Midbrain (tissue), 1 donor: ENCODE data around the gene UGT1A3.

Experiments
- DNase-seq: peaks from one replicate; lab custom pipeline; 2025; lab: John Stamatoyannopoulos, UW

UGT1A3 gene

GRCh38 chr2:233758141-233758540 lies 29.3 kb downstream of the UGT1A3 start:
- DNase-seq, result no peak

GRCh38 chr2:233758849-233759248 lies 30.0 kb downstream of the UGT1A3 start:
- no peak for DNase-seq

- no peak for DNase-seq
Observed at GRCh38 chr2:233760043-233760442, 31.2 kb downstream of the UGT1A3 start, which contains the start of gene UGT1A1. Gene UGT1A1, plus strand, starts transcription at chr2:233760270. Its CDS starts 18 bp downstream, at chr2:233760288.

GRCh38 chr2:233761040-233761769 lies 32.4 kb downstream of the UGT1A3 start:
- no peak for DNase-seq

- DNase-seq, result no peak
Observed at GRCh38 chr2:233764264-233764663, 35.4 kb downstream of the UGT1A3 start.

- DNase-seq, result no peak
Observed at GRCh38 chr2:233764761-233765160, 35.9 kb downstream of the UGT1A3 start.

DNA sequence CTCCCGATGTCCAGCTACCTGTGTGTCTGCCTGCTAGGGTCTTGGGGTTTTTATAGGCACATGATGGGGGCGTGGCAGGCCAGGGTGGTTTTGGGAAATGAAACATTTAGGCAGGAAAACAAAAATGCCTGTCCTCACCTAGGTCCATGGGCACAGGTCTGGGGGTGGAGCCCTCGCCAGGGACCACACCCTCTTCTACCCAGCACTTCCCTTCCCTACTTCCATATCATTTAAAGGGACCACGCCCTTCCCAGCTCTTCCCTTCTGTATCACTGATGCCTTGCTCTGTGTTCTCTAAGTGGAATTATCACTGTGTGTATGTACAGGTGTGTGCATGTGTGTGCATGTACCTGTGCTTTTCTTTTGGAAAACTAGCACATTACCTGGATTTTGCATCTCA lies 37.6 kb downstream of the UGT1A3 start:
- DNase-seq, result no peak

GRCh38 chr2:233768076-233768475 lies 39.2 kb downstream of the UGT1A3 start:
- no peak for DNase-seq

DNA sequence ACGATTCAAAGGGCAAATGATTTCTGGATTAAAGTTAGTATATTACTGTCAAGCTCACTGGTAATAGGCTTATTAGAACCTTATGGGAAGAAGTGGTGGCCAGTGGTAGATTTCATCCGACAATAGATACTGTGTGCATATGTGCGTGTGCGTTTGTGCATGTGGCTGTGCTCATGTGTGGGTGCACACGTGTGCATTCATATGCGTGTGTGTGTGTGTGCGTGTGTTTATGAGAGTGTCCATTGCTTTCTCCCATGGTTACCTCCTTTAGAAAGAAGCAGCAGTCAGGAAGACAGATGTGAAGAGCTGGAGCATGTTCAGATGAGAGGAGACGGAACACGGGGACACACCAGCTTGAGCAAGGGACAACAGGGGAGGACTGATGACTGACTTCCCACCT lies 40.4 kb downstream of the UGT1A3 start:
- DNase-seq, result no peak

GRCh38 chr2:233772153-233772552 lies 43.3 kb downstream of the UGT1A3 start:
- DNase-seq, result no peak

GRCh38 chr2:233772583-233772982 lies 43.7 kb downstream of the UGT1A3 start:
- DNase-seq, result no peak

GRCh38 chr2:233773854-233774253 lies 45.0 kb downstream of the UGT1A3 start:
- no peak for DNase-seq

- DNase-seq, result no peak
Observed at GRCh38 chr2:233775414-233775813, 46.6 kb downstream of the UGT1A3 start.

DNA sequence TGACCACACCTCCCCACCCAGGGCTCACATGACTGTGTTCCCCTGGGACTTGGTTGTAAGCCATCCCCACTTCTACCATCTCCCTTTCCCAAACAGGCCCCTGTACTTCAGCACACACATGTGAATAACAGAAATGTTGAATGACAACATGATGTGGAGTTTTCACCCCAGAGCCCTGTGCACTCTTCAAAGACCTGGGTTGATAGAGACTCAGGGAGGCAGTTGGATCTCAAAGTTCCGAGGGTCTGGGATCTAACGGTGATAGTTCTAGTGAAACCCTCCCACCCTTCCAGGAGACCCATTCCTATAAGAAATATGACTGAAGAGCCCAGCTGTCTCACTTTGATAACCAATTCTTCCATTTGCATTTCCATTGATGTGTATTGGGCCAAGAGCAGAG lies 49.2 kb downstream of the UGT1A3 start, which contains the start of gene MROH2A:
Gene MROH2A (plus strand): TSS at position 301 of the 400 bp plus-strand sequence. CDS start 1,029 bp downstream, outside the sequence.
- DNase-seq, result no peak

DNA sequence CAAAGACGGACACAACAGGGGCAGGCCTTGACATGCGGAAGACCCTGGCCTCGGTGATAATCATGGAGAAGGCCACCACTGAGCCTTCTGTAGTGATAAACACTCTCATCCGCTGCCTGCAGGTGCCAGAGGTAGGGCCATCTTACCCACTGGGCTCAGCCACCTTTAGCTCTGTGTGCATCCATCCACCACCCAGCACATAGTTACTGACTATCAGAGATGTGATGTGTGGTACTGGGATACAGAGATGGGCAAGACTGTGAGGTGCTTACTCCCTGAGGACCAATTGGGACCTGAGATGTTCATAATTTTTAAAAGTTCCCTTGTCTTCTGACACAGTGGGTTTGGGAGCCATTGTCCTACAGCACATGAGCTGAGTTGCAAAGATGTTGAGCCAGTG lies 50.9 kb downstream of the UGT1A3 start:
- no peak for DNase-seq

DNA sequence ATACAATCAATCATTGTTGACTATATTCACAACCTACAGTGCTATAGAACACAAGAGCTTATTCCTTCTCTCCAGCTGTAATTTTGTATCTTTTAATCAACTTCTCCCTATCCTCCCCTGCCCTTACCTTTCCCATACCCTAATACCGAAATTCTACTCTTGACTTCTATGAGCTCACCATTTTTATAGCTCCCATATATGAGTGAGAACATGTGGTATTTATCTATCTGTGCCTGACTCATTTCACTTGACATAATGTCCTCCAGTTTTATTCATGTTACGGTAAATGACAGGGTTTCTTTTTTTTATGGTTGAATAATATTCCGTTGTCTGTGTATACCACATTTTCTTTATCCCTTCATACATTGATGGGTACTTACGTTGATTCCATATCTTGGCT lies 51.9 kb downstream of the UGT1A3 start:
- DNase-seq, result no peak

- no peak for DNase-seq
Observed at GRCh38 chr2:233789554-233789953, 60.7 kb downstream of the UGT1A3 start.

DNA sequence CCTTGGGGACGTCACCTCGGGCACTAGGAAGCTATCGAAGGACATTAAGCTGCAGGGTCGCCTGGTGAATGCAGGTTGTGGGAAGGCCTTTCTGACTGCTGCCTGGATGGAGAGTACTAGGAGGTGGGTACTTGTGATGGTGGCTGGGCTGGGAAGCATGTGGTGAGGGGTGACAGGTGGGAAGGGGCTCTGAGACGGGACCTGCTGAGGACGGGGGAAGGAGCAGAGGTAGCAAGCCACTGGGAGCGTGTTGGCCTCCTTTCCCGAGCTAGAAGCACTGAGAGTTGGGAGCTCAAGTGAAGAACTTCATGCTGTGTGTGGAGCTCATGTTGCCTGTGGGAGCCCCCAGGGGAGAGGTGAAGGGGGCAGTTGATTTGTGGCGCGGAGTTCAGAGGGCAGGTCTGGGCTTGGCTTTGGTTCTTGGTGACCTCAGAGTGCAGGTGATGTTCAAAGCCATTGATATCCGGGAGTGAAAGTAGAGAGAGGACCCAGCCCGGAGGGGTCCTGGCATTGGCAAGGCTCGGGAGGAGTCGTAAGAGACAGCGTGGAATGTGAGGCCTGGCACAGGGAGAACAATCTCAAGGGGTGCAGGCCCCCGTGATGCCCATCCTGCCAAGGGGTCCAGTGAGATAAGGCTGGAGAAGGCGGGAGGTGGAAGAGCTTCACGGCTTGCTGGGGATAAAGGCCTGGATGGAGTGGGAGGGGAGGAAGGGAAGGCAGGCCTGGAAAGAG lies 62.5 kb downstream of the UGT1A3 start:
- DNase-seq, result no peak

- no peak for DNase-seq
Observed at GRCh38 chr2:233791883-233792329, 63.1 kb downstream of the UGT1A3 start.

- no peak for DNase-seq
Observed at GRCh38 chr2:233792720-233793119, 63.9 kb downstream of the UGT1A3 start.

DNA sequence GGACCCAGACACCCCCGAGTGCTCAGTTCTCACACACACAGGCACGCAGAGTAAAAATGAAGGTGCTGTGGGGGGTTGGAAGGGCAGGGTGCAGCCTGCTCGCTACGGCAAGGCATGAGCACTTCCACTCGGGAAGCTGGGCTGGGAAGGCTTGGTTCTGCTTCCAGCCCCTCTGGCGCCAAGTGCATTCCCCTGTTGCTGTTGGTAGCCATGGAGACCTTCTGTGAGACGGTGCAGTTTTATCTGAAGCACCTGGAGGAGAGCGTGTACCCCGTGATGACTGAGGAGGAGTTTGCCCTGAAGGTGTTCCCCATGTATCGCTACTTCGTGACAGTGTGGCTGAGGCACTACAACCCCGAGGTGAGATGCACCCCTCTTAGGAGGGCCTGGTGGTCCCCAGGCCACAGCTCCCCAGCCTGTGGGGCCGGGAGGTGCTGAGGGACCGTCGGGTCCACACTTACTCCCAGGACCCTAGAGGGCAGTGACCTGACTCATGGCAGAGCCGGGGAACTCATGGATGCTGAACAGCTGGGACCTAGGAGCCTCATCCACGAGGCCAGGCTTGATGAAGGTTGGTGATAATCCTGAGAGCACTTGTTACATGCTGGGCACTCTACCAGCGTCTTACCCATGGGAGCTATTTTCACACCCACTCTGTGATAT lies 64.8 kb downstream of the UGT1A3 start:
- no peak for DNase-seq

- no peak for DNase-seq
Observed at GRCh38 chr2:233794128-233794658, 65.4 kb downstream of the UGT1A3 start.
